GM12878 (cell line): ENCODE results near the gene FCAR. TPM values are rescaled to one million over a fixed set of nuclear protein-coding genes. Genes with fewer than 3 reads are reported as not detected.

Source experiments
- ATAC-seq: fragments of 200-7000 bp; cut with Tn5 transposase; 3 replicates; pipeline ENCODE4 v1.9.1; 2020; ENCODE audit warnings: mild to moderate bottlenecking, moderate library complexity
- BruUV-seq: library from RNA; stranded (reverse); fragments of 400-500 nt; replicated peaks from 2 replicates; lab custom pipeline; 2021; lab: Mats Ljungman, UMichigan
- CTCF ChIA-PET: fragments of 300-600 bp; sonication (Branson Sonifier 250); formaldehyde crosslinking; extraction: SDS; loops from one replicate; lab custom pipeline; 2021; ENCODE audit warnings: inconsistent platforms; lab: Yijun Ruan, JAX
- POLR2A ChIA-PET: fragments of 350-600 bp; formaldehyde crosslinking; extraction: SDS; loops from one replicate; lab custom pipeline; 2021; ENCODE audit warnings: inconsistent platforms; lab: Charles Lee
- RAD21 ChIA-PET: fragments of 300-600 bp; sonication (Branson Sonifier 250); formaldehyde crosslinking; loops from one replicate; lab custom pipeline; 2023; ENCODE audit warnings: antibody characterized with exemption; ENCODE audit not compliant: unreplicated experiment; lab: Charles Lee
- SMC1A ChIA-PET: fragments of 300-600 bp; sonication (Branson Sonifier 250); formaldehyde crosslinking; loops from one replicate; lab custom pipeline; 2023; ENCODE audit not compliant: unreplicated experiment, uncharacterized antibody; lab: Charles Lee
- DNase-seq: peaks from one replicate; pipeline ENCODE4 v3.0.0-alpha.2; 2011; ENCODE audit warnings: low read depth, low spot score
- FAIRE-seq: peaks from 3 replicates; lab custom pipeline; 2011; peaks lifted over from hg19 to GRCh38; lab: Jason Lieb, UNC
- H2AFZ ChIP-seq: 2 replicates; pipeline ENCODE4 v1.6.0; 2011; ENCODE audit warnings: low read depth, low read length, control low read depth; ENCODE audit not compliant: control insufficient read depth
- H3K27ac ChIP-seq: 2 replicates; pipeline ENCODE4 v1.5.1; 2011; ENCODE audit warnings: control low read depth; ENCODE audit not compliant: control insufficient read depth, insufficient read depth
- H3K27me3 ChIP-seq, 2 experiments: replicated peaks in 1 of 2; 2 replicates each; pipeline versions ENCODE4 v1.6.0 to v1.6.1; 2011; ENCODE audit warnings: low read length in 1 of 2; ENCODE audit not compliant: control insufficient read depth in 2 of 2, insufficient read depth in 2 of 2
- H3K36me3 ChIP-seq, 2 experiments: 2 replicates each; pipeline ENCODE4 v1.5.1; 2011; ENCODE audit warnings: low read length in 1 of 2; ENCODE audit not compliant: control insufficient read depth in 2 of 2, insufficient read depth in 2 of 2
- H3K4me1 ChIP-seq: 2 replicates; pipeline ENCODE4 v1.6.1; 2011; ENCODE audit warnings: mild to moderate bottlenecking, low read length, moderate library complexity, mixed read lengths; ENCODE audit not compliant: control insufficient read depth, insufficient read depth
- H3K4me2 ChIP-seq: 2 replicates; pipeline ENCODE4 v1.6.0; 2011; ENCODE audit warnings: control low read depth; ENCODE audit not compliant: control insufficient read depth, insufficient read depth
- H3K4me3 ChIP-seq: fragments of 200-600 bp; sonication (generic); 2 replicates; pipeline ENCODE4 v1.5.1; 2016
- H3K79me2 ChIP-seq: 2 replicates; pipeline ENCODE4 v1.6.0; 2011; ENCODE audit warnings: low read length; ENCODE audit not compliant: control insufficient read depth, insufficient read depth
- H3K9ac ChIP-seq: 2 replicates; pipeline ENCODE4 v1.8.0; 2011; ENCODE audit warnings: low read length, control low read depth, mixed read lengths; ENCODE audit not compliant: control insufficient read depth, insufficient read depth
- H3K9me3 ChIP-seq: replicated peaks from 3 replicates; pipeline ENCODE4 v1.5.1; 2011; ENCODE audit warnings: mild to moderate bottlenecking, low read length; ENCODE audit not compliant: control insufficient read depth, insufficient read depth
- H4K20me1 ChIP-seq: 2 replicates; pipeline ENCODE4 v1.6.0; 2011; ENCODE audit not compliant: control insufficient read depth, insufficient read depth
- MTA2 ChIP-seq: fragments of 450-650 bp; IDR thresholded peaks from 2 replicates; pipeline ENCODE4 v1.6.1; 2016; ENCODE audit warnings: low read depth, mild to moderate bottlenecking, moderate library complexity
- TARDBP ChIP-seq: IDR thresholded peaks from 2 replicates; pipeline ENCODE4 v1.6.1; 2016; ENCODE audit warnings: borderline replicate concordance
- ZNF217 ChIP-seq: fragments of 450-650 bp; IDR thresholded peaks from 2 replicates; pipeline ENCODE4 v1.6.1; 2017; ENCODE audit warnings: antibody characterized with exemption, mild to moderate bottlenecking
- ZZZ3 ChIP-seq: IDR thresholded peaks from 2 replicates; pipeline ENCODE4 v1.6.1; 2011; ENCODE audit warnings: low read depth; ENCODE audit not compliant: control insufficient read depth, insufficient read length
- WGBS: methylation state at CpG from one replicate; pipeline ENCODE4 v1.1.6; 2016; ENCODE audit warnings: low lambda C conversion rate; ENCODE audit not compliant: insufficient replicate concordance, insufficient coverage; ENCODE audit errors: missing lambda C conversion rate; 5-methylcytosine and 5-hydroxymethylcytosine counted together
- in situ Hi-C: fragments of 300-500 bp; cut with MboI; formaldehyde crosslinking; loops from 9 replicates; pipeline ENCODE4 v1.14.3; 2018; ENCODE audit warnings: mixed read lengths
- intact Hi-C: fragments of 100-400 bp; cut with micrococcal nuclease; formaldehyde crosslinking; loops from one replicate; pipeline ENCODE4 v1.14.2; 2022; ENCODE audit not compliant: unreplicated experiment
- polyA plus RNA-seq, 11 experiments: library from polyadenylated mRNA; depleted of rRNA in 4 of 11; unstranded in 6 of 11; stranded (reverse) in 5 of 11; fragments of >200 nt; fragmentation: Nextera tagmentation in 4 of 11; fragmentation: Illumina TruSeq in 1 of 11; extraction: Ambion mirVana in 4 of 11; extraction: Trizol in 1 of 11; gene quantifications; 1 replicate in 1 of 11; 2 replicates in 10 of 11; pipeline versions ENCODE4 v1.2.1 to v1.2.3, GENCODE V29; 2011 to 2016; ENCODE audit warnings: inconsistent platforms in 2 of 11, missing spikeins in 2 of 11, low read depth in 1 of 11
- total RNA-seq, 4 experiments: library from RNA; depleted of rRNA in 3 of 4; stranded (reverse); fragments of >200 nt in 3 of 4; fragmentation: Illumina TruSeq in 1 of 4; extraction: Trizol in 1 of 4; gene quantifications; 2 replicates each; pipeline versions ENCODE4 v1.2.1 to v1.2.3, GENCODE V29; 2013 to 2021
- TF ChIP-seq, protein P1 (sequence below): fragments of 450-650 bp; IDR thresholded peaks from 2 replicates; pipeline ENCODE4 v1.6.1; 2014; ENCODE audit warnings: mild to moderate bottlenecking
- TF ChIP-seq, protein P2 (sequence below): fragments of 450-650 bp; formaldehyde crosslinking; IDR thresholded peaks from 2 replicates; pipeline ENCODE4 v1.5.0; 2022; ENCODE audit warnings: mild to moderate bottlenecking, missing genetic modification characterization
- TF ChIP-seq, protein P3 (sequence below): IDR thresholded peaks from 2 replicates; pipeline ENCODE4 v1.6.1; 2012; ENCODE audit warnings: low read length, inconsistent platforms
- TF ChIP-seq, protein P4 (sequence below): IDR thresholded peaks from 2 replicates; pipeline ENCODE4 v1.6.1; 2012; ENCODE audit warnings: low read depth, low read length, improper control_type of control experiment

FCAR gene
- total and polyA plus RNA-seq, 10 of the 15 experiments (the other 5 are each of a cell fraction or from before 2014, with no cell fraction given): 0.49 TPM; not detected in 9

DNA sequence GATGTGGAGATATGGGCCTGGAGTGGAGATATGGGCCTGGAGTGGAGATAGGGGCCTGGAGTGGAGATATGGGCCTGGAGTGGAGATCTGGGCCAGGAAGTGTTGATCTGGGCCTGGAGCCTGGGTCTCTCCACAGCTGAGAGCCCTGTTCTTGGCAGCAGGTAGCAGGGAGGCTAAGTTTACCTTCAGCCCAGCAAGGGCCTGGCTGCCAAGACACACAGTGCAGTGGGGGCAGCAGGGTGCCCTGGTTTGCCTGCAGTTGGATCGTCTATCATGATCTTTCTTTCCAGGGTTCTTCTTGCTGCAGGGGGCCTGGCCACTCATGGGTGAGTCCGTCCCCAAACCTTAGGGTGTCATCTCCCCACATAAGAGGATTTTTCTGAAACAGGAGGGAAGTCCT lies 23.1 kb upstream of the FCAR start:
- SMC1A ChIA-PET: no interaction called here
- no peak overlapping the region for H2AFZ ChIP-seq
- no peak overlapping the region for H3K27ac ChIP-seq
- FAIRE-seq: no peak
- no peaks in the 10 kb centered on the region; a peak in 2 of 4 replicates for H3K27me3 ChIP-seq
- TF ChIP-seq MTA2: no peak
- TF ChIP-seq ZZZ3: no peak
- no peak for TF ChIP-seq TARDBP
- TF ChIP-seq ZNF217: no peak
- TF ChIP-seq, protein P1, sequence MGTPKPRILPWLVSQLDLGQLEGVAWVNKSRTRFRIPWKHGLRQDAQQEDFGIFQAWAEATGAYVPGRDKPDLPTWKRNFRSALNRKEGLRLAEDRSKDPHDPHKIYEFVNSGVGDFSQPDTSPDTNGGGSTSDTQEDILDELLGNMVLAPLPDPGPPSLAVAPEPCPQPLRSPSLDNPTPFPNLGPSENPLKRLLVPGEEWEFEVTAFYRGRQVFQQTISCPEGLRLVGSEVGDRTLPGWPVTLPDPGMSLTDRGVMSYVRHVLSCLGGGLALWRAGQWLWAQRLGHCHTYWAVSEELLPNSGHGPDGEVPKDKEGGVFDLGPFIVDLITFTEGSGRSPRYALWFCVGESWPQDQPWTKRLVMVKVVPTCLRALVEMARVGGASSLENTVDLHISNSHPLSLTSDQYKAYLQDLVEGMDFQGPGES: no peak
- TF ChIP-seq, protein P2, sequence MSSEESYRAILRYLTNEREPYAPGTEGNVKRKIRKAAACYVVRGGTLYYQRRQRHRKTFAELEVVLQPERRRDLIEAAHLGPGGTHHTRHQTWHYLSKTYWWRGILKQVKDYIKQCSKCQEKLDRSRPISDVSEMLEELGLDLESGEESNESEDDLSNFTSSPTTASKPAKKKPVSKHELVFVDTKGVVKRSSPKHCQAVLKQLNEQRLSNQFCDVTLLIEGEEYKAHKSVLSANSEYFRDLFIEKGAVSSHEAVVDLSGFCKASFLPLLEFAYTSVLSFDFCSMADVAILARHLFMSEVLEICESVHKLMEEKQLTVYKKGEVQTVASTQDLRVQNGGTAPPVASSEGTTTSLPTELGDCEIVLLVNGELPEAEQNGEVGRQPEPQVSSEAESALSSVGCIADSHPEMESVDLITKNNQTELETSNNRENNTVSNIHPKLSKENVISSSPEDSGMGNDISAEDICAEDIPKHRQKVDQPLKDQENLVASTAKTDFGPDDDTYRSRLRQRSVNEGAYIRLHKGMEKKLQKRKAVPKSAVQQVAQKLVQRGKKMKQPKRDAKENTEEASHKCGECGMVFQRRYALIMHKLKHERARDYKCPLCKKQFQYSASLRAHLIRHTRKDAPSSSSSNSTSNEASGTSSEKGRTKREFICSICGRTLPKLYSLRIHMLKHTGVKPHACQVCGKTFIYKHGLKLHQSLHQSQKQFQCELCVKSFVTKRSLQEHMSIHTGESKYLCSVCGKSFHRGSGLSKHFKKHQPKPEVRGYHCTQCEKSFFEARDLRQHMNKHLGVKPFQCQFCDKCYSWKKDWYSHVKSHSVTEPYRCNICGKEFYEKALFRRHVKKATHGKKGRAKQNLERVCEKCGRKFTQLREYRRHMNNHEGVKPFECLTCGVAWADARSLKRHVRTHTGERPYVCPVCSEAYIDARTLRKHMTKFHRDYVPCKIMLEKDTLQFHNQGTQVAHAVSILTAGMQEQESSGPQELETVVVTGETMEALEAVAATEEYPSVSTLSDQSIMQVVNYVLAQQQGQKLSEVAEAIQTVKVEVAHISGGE (CRISPR knock-in tag): no peak
- TF ChIP-seq, protein P3, sequence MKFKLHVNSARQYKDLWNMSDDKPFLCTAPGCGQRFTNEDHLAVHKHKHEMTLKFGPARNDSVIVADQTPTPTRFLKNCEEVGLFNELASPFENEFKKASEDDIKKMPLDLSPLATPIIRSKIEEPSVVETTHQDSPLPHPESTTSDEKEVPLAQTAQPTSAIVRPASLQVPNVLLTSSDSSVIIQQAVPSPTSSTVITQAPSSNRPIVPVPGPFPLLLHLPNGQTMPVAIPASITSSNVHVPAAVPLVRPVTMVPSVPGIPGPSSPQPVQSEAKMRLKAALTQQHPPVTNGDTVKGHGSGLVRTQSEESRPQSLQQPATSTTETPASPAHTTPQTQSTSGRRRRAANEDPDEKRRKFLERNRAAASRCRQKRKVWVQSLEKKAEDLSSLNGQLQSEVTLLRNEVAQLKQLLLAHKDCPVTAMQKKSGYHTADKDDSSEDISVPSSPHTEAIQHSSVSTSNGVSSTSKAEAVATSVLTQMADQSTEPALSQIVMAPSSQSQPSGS: no peak
- TF ChIP-seq, protein P4, sequence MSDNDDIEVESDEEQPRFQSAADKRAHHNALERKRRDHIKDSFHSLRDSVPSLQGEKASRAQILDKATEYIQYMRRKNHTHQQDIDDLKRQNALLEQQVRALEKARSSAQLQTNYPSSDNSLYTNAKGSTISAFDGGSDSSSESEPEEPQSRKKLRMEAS: no peak
- TF ChIP-seq, all 136 proteins: peak for 0
- no TSS peak for BruUV-seq
- no peaks in the 10 kb centered on the region for H3K79me2 ChIP-seq
- H3K9ac ChIP-seq: no peak overlapping the region
- ATAC-seq: no peak
- ChIA-PET RAD21 (no interaction called here), CTCF (no interaction called here), POLR2A (no interaction called here)
- DNase-seq: no peak
- H3K4me3 ChIP-seq: no peak overlapping the region
- no peaks in the 10 kb centered on the region for H3K36me3 ChIP-seq
- no peaks in the 10 kb centered on the region; the same call in 2 of the 3 replicates for H3K9me3 ChIP-seq
- no peak overlapping the region for H3K4me2 ChIP-seq
- no peaks in the 10 kb centered on the region for H4K20me1 ChIP-seq
- in situ Hi-C loops: loop anchor here (5.0 kb wide), 1 partner anchor 34 kb away; the partner anchor contains the start of gene KIR3DL1
- intact Hi-C loops: no loop called here
- no peaks in the 10 kb centered on the region for H3K4me1 ChIP-seq
- 23% methylated on average over 2 of the region's 2 CpGs for WGBS
